PC-9 (cell line): ENCODE measurements around the gene FASN. TPM values are rescaled to one million over a fixed set of nuclear protein-coding genes. Genes with fewer than 3 reads are reported as not detected.

ENCODE experiments used
- BruUV-seq: library from RNA; stranded (reverse); fragments of 400-500 nt; replicated peaks from 2 replicates; lab custom pipeline; 2021; lab: Mats Ljungman, UMichigan
- CTCF ChIA-PET: fragments of 300-600 bp; sonication (Branson Sonifier 250); formaldehyde crosslinking; loops from one replicate; lab custom pipeline; 2022; ENCODE audit warnings: antibody characterized with exemption; lab: Charles Lee
- POLR2A ChIA-PET: fragments of 300-600 bp; sonication (Branson Sonifier 250); formaldehyde crosslinking; loops from one replicate; lab custom pipeline; 2022; ENCODE audit warnings: antibody characterized with exemption; ENCODE audit not compliant: unreplicated experiment; lab: Charles Lee
- DNase-seq, 2 experiments: peaks; one replicate each; pipeline versions ENCODE4 v3.0.0 to v3.0.0-alpha.2; 2015 to 2022; ENCODE audit warnings: mixed read lengths in 1 of 2
- H2AFZ ChIP-seq: fragments of 200-600 bp; sonication (generic); 2 replicates; pipeline ENCODE4 v1.8.1; 2017; ENCODE audit warnings: antibody characterized with exemption
- H3F3A ChIP-seq: fragments of 200-600 bp; sonication (generic); 2 replicates; pipeline ENCODE4 v1.8.1; 2017; ENCODE audit warnings: antibody characterized with exemption, mild to moderate bottlenecking, low read depth; ENCODE audit not compliant: insufficient read depth
- H3K27ac ChIP-seq: fragments of 200-600 bp; sonication (generic); 2 replicates; pipeline ENCODE4 v1.6.1; 2016; ENCODE audit warnings: mixed run types
- H3K27me3 ChIP-seq: fragments of 200-600 bp; sonication (generic); 2 replicates; pipeline ENCODE4 v1.6.1; 2016; ENCODE audit warnings: low read depth, mixed run types; ENCODE audit not compliant: insufficient read depth
- H3K36me3 ChIP-seq: fragments of 200-600 bp; sonication (generic); 2 replicates; pipeline ENCODE4 v1.6.1; 2016; ENCODE audit warnings: low read depth, mixed run types
- H3K4me1 ChIP-seq: fragments of 200-600 bp; sonication (generic); replicated peaks from 2 replicates; pipeline ENCODE4 v1.6.1; 2016; ENCODE audit warnings: mixed run types; ENCODE audit not compliant: insufficient read depth
- H3K4me2 ChIP-seq: fragments of 200-600 bp; sonication (generic); 2 replicates; pipeline ENCODE4 v1.6.1; 2017; ENCODE audit warnings: mixed run types
- H3K4me3 ChIP-seq: fragments of 200-600 bp; sonication (generic); 2 replicates; pipeline ENCODE4 v1.6.1; 2016; ENCODE audit warnings: mixed run types
- H3K79me2 ChIP-seq: fragments of 200-600 bp; sonication (generic); 2 replicates; pipeline ENCODE4 v1.6.1; 2017; ENCODE audit warnings: low read depth, mixed run types
- H3K9me2 ChIP-seq: fragments of 200-600 bp; sonication (generic); 2 replicates; pipeline ENCODE4 v1.8.1; 2017; ENCODE audit warnings: mild to moderate bottlenecking; ENCODE audit not compliant: insufficient read depth
- H3K9me3 ChIP-seq: fragments of 200-600 bp; sonication (generic); 2 replicates; pipeline ENCODE4 v1.8.1; 2016; ENCODE audit warnings: low read depth; ENCODE audit not compliant: insufficient read depth
- H4K20me1 ChIP-seq: fragments of 200-600 bp; sonication (generic); 2 replicates; pipeline ENCODE4 v1.8.1; 2017; ENCODE audit not compliant: insufficient read depth
- EZH2 ChIP-seq: fragments of 200-600 bp; sonication (generic); IDR thresholded peaks from 2 replicates; pipeline ENCODE4 v1.8.0; 2017; ENCODE audit warnings: antibody characterized with exemption, low read depth
- intact Hi-C: fragments of 100-400 bp; cut with micrococcal nuclease; formaldehyde crosslinking; loops from one replicate; pipeline ENCODE4 v1.10.0; 2022; ENCODE audit not compliant: unreplicated experiment
- total RNA-seq: library from RNA; stranded (reverse); gene quantifications from 2 replicates; pipeline ENCODE4 v1.2.3, GENCODE V29; 2021
- TF ChIP-seq, protein P1 (sequence below): fragments of 200-600 bp; sonication (generic); conservative IDR thresholded peaks from 2 replicates; pipeline ENCODE4 v1.6.1; 2017; ENCODE audit warnings: mixed run types, antibody characterized with exemption, mild to moderate bottlenecking, moderate library complexity

Gene FASN
- total RNA-seq, 1 experiment from 2014 or later, result 658 TPM

DNA sequence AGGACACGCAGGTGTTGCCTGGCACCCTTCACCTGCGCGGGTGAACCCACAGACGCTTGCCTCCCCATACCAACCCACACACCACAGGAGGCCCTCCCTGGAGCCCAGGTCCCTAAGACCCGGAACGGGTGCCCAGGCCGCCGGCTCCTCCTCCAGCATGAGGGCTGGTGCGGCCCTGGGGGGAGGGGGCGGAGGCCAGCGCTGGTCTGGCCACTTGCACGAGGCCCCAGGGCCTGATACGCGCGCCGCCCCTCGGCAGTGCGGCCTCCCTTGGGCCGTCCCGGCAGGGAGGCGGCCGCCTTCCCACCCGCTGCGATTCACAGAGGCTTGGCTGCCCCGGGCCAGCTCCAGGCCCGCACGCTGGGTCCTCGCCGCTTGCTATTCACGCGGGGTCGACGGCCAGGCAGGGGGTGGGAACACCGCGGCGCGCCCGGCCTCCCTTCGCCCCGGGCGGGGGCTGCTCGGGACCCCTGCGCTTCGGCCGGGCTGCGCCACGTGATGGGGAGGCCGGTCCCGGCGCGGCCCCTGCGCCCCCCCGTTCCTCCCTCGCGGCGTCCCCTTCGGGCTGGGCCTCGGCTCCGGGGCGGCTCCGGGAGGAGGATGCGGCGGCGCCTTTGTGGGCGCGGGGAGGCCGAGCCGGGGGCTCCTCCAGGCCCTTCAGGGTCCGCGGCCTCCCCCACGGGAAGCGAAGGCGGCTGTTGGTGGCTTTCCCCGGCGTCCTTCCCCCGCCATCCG, 685 bp downstream of the FASN start:
- peaks cover 35% of the 10 kb centered on the region for H4K20me1 ChIP-seq
- H3K79me2 ChIP-seq, result peaks cover 41% of the 10 kb centered on the region
- no peak for TF ChIP-seq EZH2
- TF ChIP-seq, protein P1, sequence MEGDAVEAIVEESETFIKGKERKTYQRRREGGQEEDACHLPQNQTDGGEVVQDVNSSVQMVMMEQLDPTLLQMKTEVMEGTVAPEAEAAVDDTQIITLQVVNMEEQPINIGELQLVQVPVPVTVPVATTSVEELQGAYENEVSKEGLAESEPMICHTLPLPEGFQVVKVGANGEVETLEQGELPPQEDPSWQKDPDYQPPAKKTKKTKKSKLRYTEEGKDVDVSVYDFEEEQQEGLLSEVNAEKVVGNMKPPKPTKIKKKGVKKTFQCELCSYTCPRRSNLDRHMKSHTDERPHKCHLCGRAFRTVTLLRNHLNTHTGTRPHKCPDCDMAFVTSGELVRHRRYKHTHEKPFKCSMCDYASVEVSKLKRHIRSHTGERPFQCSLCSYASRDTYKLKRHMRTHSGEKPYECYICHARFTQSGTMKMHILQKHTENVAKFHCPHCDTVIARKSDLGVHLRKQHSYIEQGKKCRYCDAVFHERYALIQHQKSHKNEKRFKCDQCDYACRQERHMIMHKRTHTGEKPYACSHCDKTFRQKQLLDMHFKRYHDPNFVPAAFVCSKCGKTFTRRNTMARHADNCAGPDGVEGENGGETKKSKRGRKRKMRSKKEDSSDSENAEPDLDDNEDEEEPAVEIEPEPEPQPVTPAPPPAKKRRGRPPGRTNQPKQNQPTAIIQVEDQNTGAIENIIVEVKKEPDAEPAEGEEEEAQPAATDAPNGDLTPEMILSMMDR, result no peak
- POLR2A ChIA-PET, result interaction anchor here (0.6 to 0.8 kb wide), 2 partner anchors 16 to 631 kb away, joined by 3 to 12 read pairs; no protein-coding TSS in a partner anchor
- H3K4me3 ChIP-seq, result peak overlapping the region; percentile 67
- no peak overlapping the region for H2AFZ ChIP-seq
- CTCF ChIA-PET, result interaction anchor here (1.5 kb wide), 1 partner anchor 60 kb away, joined by 3 read pairs; the partner anchor contains the start of gene DCXR
- no peaks in the 10 kb centered on the region for H3K36me3 ChIP-seq
- peak; percentile 37 to 77 for DNase-seq
- H3K4me2 ChIP-seq, result peak overlapping the region; percentile 91
- peak overlapping the region; percentile 39; the same call in 1 of the 2 replicates for H3K27ac ChIP-seq
- peaks cover 34% of the 10 kb centered on the region for H3K4me1 ChIP-seq
- no peaks in the 10 kb centered on the region for H3K27me3 ChIP-seq
- intact Hi-C loops, result loop anchor here (5.0 kb wide), 1 partner anchor 60 kb away; the partner anchor contains the start of gene DCXR
- no peaks in the 10 kb centered on the region for H3K9me2 ChIP-seq
- peaks cover 21% of the 10 kb centered on the region for H3F3A ChIP-seq
- BruUV-seq, result TSS peak; percentile 58
- H3K9me3 ChIP-seq, result no peaks in the 10 kb centered on the region

DNA sequence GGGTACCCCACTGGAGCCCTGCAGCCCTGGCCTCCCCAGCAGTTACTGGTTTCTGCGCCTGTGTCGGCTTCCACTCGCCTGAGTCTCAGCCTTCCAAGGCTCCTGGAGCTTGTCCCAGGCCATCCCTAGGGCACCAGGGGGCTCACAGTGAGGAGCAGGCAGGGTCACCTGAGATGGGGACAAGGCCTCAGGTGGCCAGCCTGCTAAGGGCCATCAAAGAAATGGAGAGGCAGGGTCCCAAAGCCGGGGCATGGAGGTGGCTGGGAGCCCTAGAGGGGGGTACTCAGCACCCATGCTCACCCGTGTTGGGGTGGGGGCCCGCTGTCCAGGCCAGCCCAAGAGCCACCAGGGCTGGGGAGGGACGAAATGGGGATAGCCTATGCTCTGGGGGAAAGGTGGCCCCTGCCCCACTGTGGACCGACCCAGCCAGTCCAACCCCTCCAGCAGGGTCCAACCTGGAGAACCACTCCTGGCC, 1.3 kb downstream of the FASN start:
- peak overlapping the region; percentile 67 for H3K4me3 ChIP-seq
- peaks cover 46% of the 10 kb centered on the region for H3K79me2 ChIP-seq
- H3K36me3 ChIP-seq, result no peaks in the 10 kb centered on the region
- ChIA-PET POLR2A (no interaction called here), CTCF (no interaction called here)
- H4K20me1 ChIP-seq, result peaks cover 35% of the 10 kb centered on the region
- no peak overlapping the region for H3K27ac ChIP-seq
- no peaks in the 10 kb centered on the region for H3K9me3 ChIP-seq
- peaks cover 28% of the 10 kb centered on the region for H3K4me1 ChIP-seq
- DNase-seq, result no peak
- TF ChIP-seq EZH2, result no peak
- TF ChIP-seq, protein P1, result no peak
- H2AFZ ChIP-seq, result no peak overlapping the region
- BruUV-seq, result no TSS peak
- H3K9me2 ChIP-seq, result no peaks in the 10 kb centered on the region
- intact Hi-C loops, result loop anchor here (5.0 kb wide), 1 partner anchor 59 kb away; the partner anchor contains the start of gene DCXR
- H3K27me3 ChIP-seq, result no peaks in the 10 kb centered on the region
- H3F3A ChIP-seq, result peaks cover 21% of the 10 kb centered on the region
- H3K4me2 ChIP-seq, result peak overlapping the region; percentile 91

DNA sequence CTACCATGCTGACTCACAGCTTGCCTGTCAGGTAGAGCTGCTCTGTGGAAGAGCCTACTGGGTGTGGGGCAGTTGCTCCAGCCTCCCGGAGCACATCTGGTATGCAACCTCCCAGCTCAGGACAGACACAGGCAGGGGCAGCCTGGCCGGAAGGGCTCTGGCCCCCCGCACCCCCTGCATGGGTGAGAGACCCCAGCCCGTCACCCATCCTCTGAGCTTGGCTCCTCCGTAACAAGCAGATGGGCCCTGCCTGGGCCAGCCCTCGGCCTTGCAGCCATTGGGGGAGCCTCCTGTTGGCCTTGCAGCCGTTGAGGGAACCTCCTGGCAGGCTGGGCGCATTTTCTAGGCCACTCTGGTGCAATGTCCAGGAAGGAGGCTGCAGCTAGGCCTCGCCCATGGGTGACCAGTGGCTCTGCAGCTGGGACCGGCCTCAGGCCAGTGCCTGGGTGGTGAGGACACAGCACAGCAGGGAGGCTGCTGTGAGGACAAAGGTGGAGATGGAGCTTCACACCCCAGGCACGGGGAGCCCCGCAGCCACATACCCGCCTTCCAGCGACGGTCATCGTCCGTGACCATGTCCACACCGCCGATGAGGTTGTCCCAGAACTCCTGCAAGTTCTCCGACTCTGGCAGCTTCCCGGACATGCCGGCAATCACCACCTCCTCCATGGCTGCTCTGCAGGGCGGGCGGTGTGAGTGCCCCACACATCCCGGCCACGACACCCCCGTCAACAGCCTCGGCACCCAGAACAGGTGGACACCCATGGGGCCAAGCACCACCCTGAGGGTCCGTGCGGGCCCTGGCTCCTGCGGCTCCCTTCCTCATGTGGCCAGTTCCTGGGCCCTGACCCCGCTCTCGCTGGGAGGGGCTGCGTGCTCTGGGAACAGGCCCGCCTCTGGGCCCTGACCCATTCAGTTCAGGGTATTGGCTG, 2.0 kb downstream of the FASN start:
- peaks cover 49% of the 10 kb centered on the region for H3K79me2 ChIP-seq
- peak; percentile 52 to 59 for DNase-seq
- H3F3A ChIP-seq, result peaks cover 16% of the 10 kb centered on the region
- ChIA-PET CTCF (interaction anchor here (0.5 kb wide), 1 partner anchor 11 kb away, joined by 3 read pairs; no protein-coding TSS in a partner anchor), POLR2A (interaction anchor here (0.6 to 1.1 kb wide), 2 partner anchors 11 to 22 kb away, joined by 5 to 10 read pairs; no protein-coding TSS in a partner anchor)
- peaks cover 37% of the 10 kb centered on the region for H4K20me1 ChIP-seq
- peaks cover 21% of the 10 kb centered on the region for H3K4me1 ChIP-seq
- H3K4me3 ChIP-seq, result peak overlapping the region; percentile 67
- intact Hi-C loops, result loop anchor here (5.0 kb wide), 1 partner anchor 59 kb away; the partner anchor contains the start of gene DCXR
- peak overlapping the region; percentile 91 for H3K4me2 ChIP-seq
- no TSS peak for BruUV-seq
- no peak overlapping the region for H3K27ac ChIP-seq
- no peak overlapping the region for H2AFZ ChIP-seq
- TF ChIP-seq, protein P1, result no peak
- no peak for TF ChIP-seq EZH2
- H3K27me3 ChIP-seq, result no peaks in the 10 kb centered on the region
- H3K9me2 ChIP-seq, result no peaks in the 10 kb centered on the region
- H3K36me3 ChIP-seq, result no peaks in the 10 kb centered on the region
- no peaks in the 10 kb centered on the region for H3K9me3 ChIP-seq
